HG02870 (cell line): Measurements from ENCODE around the gene PCGF3.
"Not testable (repeated sequence)": the region's sequence is repeated elsewhere in the genome, so short reads cannot be mapped to it uniquely, and the experiment has no call there.

Source experiments
- ATAC-seq: cut with Tn5 transposase; IDR thresholded peaks from one replicate; pipeline ENCODE4 v1.9.1; 2021; ENCODE audit warnings: mild to moderate bottlenecking, moderate library complexity; ENCODE audit not compliant: unreplicated experiment

Gene PCGF3

GRCh38 chr4:682490-683172 is 23.0 kb upstream of the PCGF3 start:
- no peak for ATAC-seq

- no peak for ATAC-seq
Measured at GRCh38 chr4:683247-683897, 22.3 kb upstream of the PCGF3 start.

- no peak for ATAC-seq
Measured at GRCh38 chr4:683982-684622, 21.5 kb upstream of the PCGF3 start.

GRCh38 chr4:684623-685327 is 20.9 kb upstream of the PCGF3 start:
- ATAC-seq: no peak

GRCh38 chr4:685679-686412 is 19.8 kb upstream of the PCGF3 start:
- ATAC-seq: no peak

GRCh38 chr4:686413-687040 is 19.1 kb upstream of the PCGF3 start:
- no peak for ATAC-seq

- ATAC-seq: no peak
Measured at GRCh38 chr4:687048-687970, 18.3 kb upstream of the PCGF3 start.

- ATAC-seq: no peak
Measured at GRCh38 chr4:687971-688853, 17.4 kb upstream of the PCGF3 start.

GRCh38 chr4:688854-689681 is 16.6 kb upstream of the PCGF3 start, which contains the start of gene SLC49A3:
SLC49A3 (minus strand) TSS chr4:689151; CDS start chr4:689127, 24 bp downstream.
- no peak for ATAC-seq

- no peak for ATAC-seq
Measured at GRCh38 chr4:689723-690122, 15.9 kb upstream of the PCGF3 start.

- ATAC-seq: no peak
Measured at GRCh38 chr4:692771-693554, 12.7 kb upstream of the PCGF3 start.

- ATAC-seq: not testable (repeated sequence)
Measured at GRCh38 chr4:694341-694940, 11.2 kb upstream of the PCGF3 start.

GRCh38 chr4:699816-700580 is 5.6 kb upstream of the PCGF3 start:
- no peak for ATAC-seq

GRCh38 chr4:700587-701264 is 4.9 kb upstream of the PCGF3 start:
- no peak for ATAC-seq

GRCh38 chr4:702618-703048 is 3.0 kb upstream of the PCGF3 start:
- ATAC-seq: no peak
